Stimulated activated CD8-positive, alpha-beta memory T cell treated with anti-CD3 and anti-CD28 coated beads, Interleukin-7, amount 100 ng/mL, for 1 hour (primary cell): ENCODE data around the gene PRR4.

Source experiments
- DNase-seq, 2 donors: peaks; one replicate each; pipeline ENCODE4 v3.0.0-alpha.2; 2020; ENCODE audit warnings: low read depth in 2 of 2

PRR4 gene

GRCh38 chr12:10801741-10802140 is 47.5 kb downstream of the PRR4 start:
- no peak for DNase-seq
